Uterus (tissue), 4 donors: ENCODE data around the gene FAM228A. TPM values are rescaled to one million over a fixed set of nuclear protein-coding genes. Genes with fewer than 3 reads are reported as not detected.

Experiments
- DNase-seq, 2 donors: peaks; one replicate each; pipeline ENCODE4 v3.0.0-alpha.2; 2019 to 2020
- H3K27ac ChIP-seq, 2 donors: fragments of 200-600 bp; sonication (generic); 1 replicate in 1 of 2; 2 replicates in 1 of 2; pipeline ENCODE4 v1.5.1; 2016 to 2018
- H3K27me3 ChIP-seq, 2 donors: fragments of 200-600 bp; sonication (generic); one replicate each; pipeline ENCODE4 v1.5.1; 2018 to 2019; ENCODE audit warnings: control low read depth in 1 of 2
- H3K36me3 ChIP-seq, 2 donors: fragments of 200-600 bp; sonication (generic); one replicate each; pipeline ENCODE4 v1.5.1; 2019; ENCODE audit warnings: control low read depth in 1 of 2
- H3K4me1 ChIP-seq, 2 donors: fragments of 200-600 bp; sonication (generic); one replicate each; pipeline ENCODE4 v1.5.1; 2018 to 2019; ENCODE audit warnings: control low read depth in 1 of 2
- H3K4me3 ChIP-seq, 2 donors: fragments of 200-600 bp; sonication (generic); 1 replicate in 1 of 2; 2 replicates in 1 of 2; pipeline ENCODE4 v1.5.1; 2018 to 2019; ENCODE audit warnings: mild to moderate bottlenecking in 1 of 2
- H3K9me3 ChIP-seq, 2 donors: fragments of 200-600 bp; sonication (generic); one replicate each; pipeline ENCODE4 v1.5.1; 2019; ENCODE audit warnings: control low read depth in 1 of 2
- CTCF ChIP-seq, 4 experiments: fragments of 200-600 bp in 2 of 4; fragments of 450-650 bp in 2 of 4; sonication (generic) in 2 of 4; IDR thresholded peaks; one replicate each; pipeline ENCODE4 v1.5.1; 2016 to 2019; ENCODE audit warnings: antibody characterized with exemption in 4 of 4, mild to moderate bottlenecking in 2 of 4, moderate library complexity in 1 of 4
- POLR2A ChIP-seq, 2 donors: fragments of 450-650 bp; IDR thresholded peaks; one replicate each; pipeline ENCODE4 v1.6.1; 2016; ENCODE audit warnings: antibody characterized with exemption in 2 of 2, mild to moderate bottlenecking in 1 of 2, moderate library complexity in 1 of 2
- intact Hi-C: fragments of 100-400 bp; cut with DNase I; formaldehyde crosslinking; loops from one replicate; pipeline ENCODE4 v1.15.1; 2023; ENCODE audit warnings: low total_unique reads
- total RNA-seq, 4 donors: library from RNA; depleted of rRNA in 3 of 4; stranded (reverse); fragments of >200 nt in 3 of 4; gene quantifications; one replicate each; pipeline versions ENCODE4 v1.1.0 to v1.2.4, GENCODE V29; 2014 to 2023
- donor health status: DM: yes; HTN: yes; CAD: no.

Gene FAM228A
- total RNA-seq, 4 donors from 2014 or later = 1.4 to 3.1 (median 3.0) TPM; not detected in 1

- Histone ChIP-seq H3K4me1 (no peaks in the 10 kb centered on the region), H3K27ac (no peak overlapping the region), H3K36me3 (no peaks in the 10 kb centered on the region), H3K4me3 (no peak overlapping the region), H3K9me3 (peaks cover 0 to 6% of the 10 kb centered on the region in 2 donors), H3K27me3 (no peaks in the 10 kb centered on the region)
- DNase-seq = no peak
- TF ChIP-seq CTCF (IDR thresholded peaks at IDR 0.05) (no peak), POLR2A (IDR thresholded peaks at IDR 0.05) (no peak)
- intact Hi-C loops = no loop called here
These were observed 22.2 kb upstream of the FAM228A start for GRCh38 chr2:24152413-24153197.

- H3K36me3 ChIP-seq = no peaks in the 10 kb centered on the region
- H3K27me3 ChIP-seq = no peaks in the 10 kb centered on the region
- no peaks in the 10 kb centered on the region for H3K9me3 ChIP-seq
- H3K4me3 ChIP-seq = no peak overlapping the region
- H3K27ac ChIP-seq = no peak overlapping the region
- intact Hi-C loops = no loop called here
- TF ChIP-seq POLR2A (IDR thresholded peaks at IDR 0.05) (no peak), CTCF (IDR thresholded peaks at IDR 0.05) (no peak)
- no peaks in the 10 kb centered on the region for H3K4me1 ChIP-seq
- DNase-seq = no peak
These were observed 21.4 kb upstream of the FAM228A start for GRCh38 chr2:24153478-24153877.

- Histone ChIP-seq H3K27me3 (no peaks in the 10 kb centered on the region), H3K4me1 (no peaks in the 10 kb centered on the region), H3K4me3 (no peak overlapping the region), H3K27ac (no peak overlapping the region), H3K36me3 (no peaks in the 10 kb centered on the region), H3K9me3 (peaks cover 0 to 9% of the 10 kb centered on the region in 2 donors)
- DNase-seq = no peak
- no peak for TF ChIP-seq CTCF (IDR thresholded peaks at IDR 0.05)
- no peak for TF ChIP-seq POLR2A (IDR thresholded peaks at IDR 0.05)
- intact Hi-C loops = no loop called here
These were observed 16.7 kb upstream of the FAM228A start for GRCh38 chr2:24158131-24158530.

- no peak for TF ChIP-seq CTCF (IDR thresholded peaks at IDR 0.05)
- DNase-seq = no peak
- intact Hi-C loops = no loop called here
- H3K4me3 ChIP-seq = no peak overlapping the region
- H3K4me1 ChIP-seq = no peaks in the 10 kb centered on the region
- no peaks in the 10 kb centered on the region for H3K27me3 ChIP-seq
- no peak overlapping the region for H3K27ac ChIP-seq
- no peaks in the 10 kb centered on the region for H3K36me3 ChIP-seq
- peaks cover 0 to 9% of the 10 kb centered on the region in 2 donors for H3K9me3 ChIP-seq
These were observed 15.1 kb upstream of the FAM228A start for GRCh38 chr2:24159708-24160107.

- H3K27me3 ChIP-seq = no peaks in the 10 kb centered on the region
- no peak overlapping the region for H3K4me3 ChIP-seq
- no peaks in the 10 kb centered on the region for H3K36me3 ChIP-seq
- H3K27ac ChIP-seq = no peak overlapping the region
- TF ChIP-seq CTCF (IDR thresholded peaks at IDR 0.05) (no peak), POLR2A (IDR thresholded peaks at IDR 0.05) (no peak)
- DNase-seq = no peak
- intact Hi-C loops = no loop called here
- H3K4me1 ChIP-seq = no peaks in the 10 kb centered on the region
- H3K9me3 ChIP-seq = peaks cover 0 to 9% of the 10 kb centered on the region in 2 donors
These were observed 14.1 kb upstream of the FAM228A start for GRCh38 chr2:24160761-24161160.
